Globus pallidus (tissue), 1 donor: ENCODE results near the gene CRADD.
A peak's percentile ranks its signal among the peaks of the same experiment; 100 is the strongest.
"Not testable (repeated sequence)": the region's sequence is repeated elsewhere in the genome, so short reads cannot be mapped to it uniquely, and the experiment has no call there.

Source experiments
- DNase-seq: peaks from one replicate; pipeline ENCODE4 v3.0.0-alpha.2; 2015; ENCODE audit warnings: low spot score

CRADD gene

GRCh38 chr12:93844164-93844784 lies 167.1 kb downstream of the CRADD start:
- no peak for DNase-seq

- DNase-seq, result no peak
Observed at GRCh38 chr12:93846936-93847516, 169.9 kb downstream of the CRADD start.

- DNase-seq, result no peak
Observed at GRCh38 chr12:93847517-93848474, 170.6 kb downstream of the CRADD start.

- no peak for DNase-seq
Observed at GRCh38 chr12:93848523-93849101, 171.4 kb downstream of the CRADD start.

- DNase-seq, result no peak
Observed at GRCh38 chr12:93849946-93850345, 172.8 kb downstream of the CRADD start.

- DNase-seq, result no peak
Observed at GRCh38 chr12:93850481-93851256, 173.5 kb downstream of the CRADD start.

GRCh38 chr12:93851257-93851671 lies 174.1 kb downstream of the CRADD start:
- no peak for DNase-seq

- DNase-seq, result no peak
Observed at GRCh38 chr12:93852173-93852591, 175.0 kb downstream of the CRADD start.

- DNase-seq, result no peak
Observed at GRCh38 chr12:93853698-93854478, 176.7 kb downstream of the CRADD start.

GRCh38 chr12:93855261-93855660 lies 178.1 kb downstream of the CRADD start:
- DNase-seq, result no peak

- DNase-seq, result no peak
Observed at GRCh38 chr12:93856611-93857010, 179.4 kb downstream of the CRADD start.

GRCh38 chr12:93857279-93857938 lies 180.2 kb downstream of the CRADD start:
- DNase-seq, result peak; percentile 7

- DNase-seq, result no peak
Observed at GRCh38 chr12:93857991-93858447, 180.8 kb downstream of the CRADD start.

- no peak for DNase-seq
Observed at GRCh38 chr12:93860668-93861373, 183.6 kb downstream of the CRADD start.

- DNase-seq, result no peak
Observed at GRCh38 chr12:93862424-93862823, 185.2 kb downstream of the CRADD start.

- DNase-seq, result no peak
Observed at GRCh38 chr12:93865751-93866150, 188.6 kb downstream of the CRADD start.

GRCh38 chr12:93868771-93869170 lies 191.6 kb downstream of the CRADD start:
- DNase-seq, result no peak

- DNase-seq, result no peak
Observed at GRCh38 chr12:93870020-93870795, 193.0 kb downstream of the CRADD start.

- DNase-seq, result not testable (repeated sequence)
Observed at GRCh38 chr12:93871566-93871965, 194.4 kb downstream of the CRADD start.
